Keratinocyte (primary cell): ENCODE results near the gene ERGIC1.

Source experiments
- CTCF ChIP-seq, 3 experiments: IDR thresholded peaks in 1 of 3; conservative IDR thresholded peaks in 1 of 3; optimal IDR thresholded peaks in 1 of 3; 2 replicates in 2 of 3; 3 replicates in 1 of 3; pipeline versions ENCODE3 to v1.5.1; 2011; ENCODE audit warnings: low read length in 3 of 3, mild to moderate bottlenecking in 3 of 3, moderate library complexity in 2 of 3, control low read depth in 1 of 3, inconsistent platforms in 1 of 3; ENCODE audit not compliant: insufficient read depth in 2 of 3; ENCODE audit errors: extremely low read depth in 1 of 3
- EZH2 ChIP-seq: IDR thresholded peaks from one replicate; pipeline ENCODE4 v1.6.1; 2012; ENCODE audit warnings: inconsistent platforms, mild to moderate bottlenecking, low read length, moderate library complexity

- no peak for TF ChIP-seq EZH2
- no peak for TF ChIP-seq CTCF (optimal IDR thresholded peaks at IDR 0.05 in 1 of 3, IDR thresholded peaks at IDR 0.05 in 1 of 3, conservative IDR thresholded peaks at IDR 0.05 in 1 of 3; ENCODE audit: extremely low read depth in 1 of 3, insufficient read depth in 2 of 3, low read length in 3 of 3)
These were observed 118.0 kb downstream of the ERGIC1 start for GRCh38 chr5:172952034-172952511.
